GM12878 (cell line): Measurements from ENCODE around the gene CXCL17. TPM values are rescaled to one million over a fixed set of nuclear protein-coding genes. Genes with fewer than 3 reads are reported as not detected.

ENCODE experiments used
- RFX5 ChIP-seq: IDR thresholded peaks from 2 replicates; pipeline ENCODE4 v1.6.1; 2011; ENCODE audit warnings: low read depth, low read length, improper control_type of control experiment
- SMC3 ChIP-seq: IDR thresholded peaks from 2 replicates; pipeline ENCODE4 v1.6.1; 2011; ENCODE audit warnings: low read length, improper control_type of control experiment, borderline replicate concordance
- polyA plus RNA-seq, 11 experiments: library from polyadenylated mRNA; depleted of rRNA in 4 of 11; unstranded in 6 of 11; stranded (reverse) in 5 of 11; fragments of >200 nt; fragmentation: Nextera tagmentation in 4 of 11; fragmentation: Illumina TruSeq in 1 of 11; extraction: Ambion mirVana in 4 of 11; extraction: Trizol in 1 of 11; gene quantifications; 1 replicate in 1 of 11; 2 replicates in 10 of 11; pipeline versions ENCODE4 v1.2.1 to v1.2.3, GENCODE V29; 2011 to 2016; ENCODE audit warnings: inconsistent platforms in 2 of 11, missing spikeins in 2 of 11, low read depth in 1 of 11
- total RNA-seq, 4 experiments: library from RNA; depleted of rRNA in 3 of 4; stranded (reverse); fragments of >200 nt in 3 of 4; fragmentation: Illumina TruSeq in 1 of 4; extraction: Trizol in 1 of 4; gene quantifications; 2 replicates each; pipeline versions ENCODE4 v1.2.1 to v1.2.3, GENCODE V29; 2013 to 2021
- TF ChIP-seq, protein P1 (sequence below): fragments of 450-650 bp; formaldehyde crosslinking; IDR thresholded peaks from 2 replicates; pipeline ENCODE4 v1.4.0; 2020; ENCODE audit warnings: mild to moderate bottlenecking, moderate library complexity
- TF ChIP-seq, protein P2 (sequence below): IDR thresholded peaks from 2 replicates; pipeline ENCODE4 v1.6.1; 2012; ENCODE audit warnings: improper control_type of control experiment, low read depth, low read length; ENCODE audit not compliant: insufficient replicate concordance
- TF ChIP-seq, protein P3 (sequence below): fragments of 450-650 bp; IDR thresholded peaks from 2 replicates; pipeline ENCODE4 v1.6.1; 2017; ENCODE audit warnings: mild to moderate bottlenecking, moderate library complexity

The CXCL17 gene
- total and polyA plus RNA-seq, 10 of the 15 experiments (the other 5 are each of a cell fraction or from before 2014, with no cell fraction given): 0.13 to 0.24 (median 0.15) TPM; not detected in 7

DNA sequence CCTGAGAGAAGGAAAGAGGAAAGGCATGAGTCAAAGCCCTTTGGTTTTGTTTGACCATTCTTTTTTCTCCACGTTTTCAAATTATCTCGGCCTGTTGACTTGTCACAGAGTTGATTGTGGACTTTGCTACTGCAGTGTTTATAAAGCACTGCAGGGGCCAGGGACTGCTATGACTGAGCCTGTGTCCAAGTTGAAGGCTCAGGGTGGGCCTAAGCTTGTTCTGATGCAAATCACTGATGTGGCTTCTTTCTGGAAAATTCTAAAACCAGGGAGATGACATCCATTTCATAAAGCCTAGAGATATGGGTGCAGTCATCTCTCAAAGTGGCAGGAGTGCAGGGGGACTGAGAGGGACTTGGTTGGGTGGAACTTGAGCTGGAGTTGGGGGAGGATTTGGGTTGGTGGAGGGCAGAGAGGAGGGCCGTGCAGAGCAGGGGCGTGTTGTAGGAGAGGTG lies 1.2 kb upstream of the CXCL17 start (continued):
- TF ChIP-seq, protein P1, sequence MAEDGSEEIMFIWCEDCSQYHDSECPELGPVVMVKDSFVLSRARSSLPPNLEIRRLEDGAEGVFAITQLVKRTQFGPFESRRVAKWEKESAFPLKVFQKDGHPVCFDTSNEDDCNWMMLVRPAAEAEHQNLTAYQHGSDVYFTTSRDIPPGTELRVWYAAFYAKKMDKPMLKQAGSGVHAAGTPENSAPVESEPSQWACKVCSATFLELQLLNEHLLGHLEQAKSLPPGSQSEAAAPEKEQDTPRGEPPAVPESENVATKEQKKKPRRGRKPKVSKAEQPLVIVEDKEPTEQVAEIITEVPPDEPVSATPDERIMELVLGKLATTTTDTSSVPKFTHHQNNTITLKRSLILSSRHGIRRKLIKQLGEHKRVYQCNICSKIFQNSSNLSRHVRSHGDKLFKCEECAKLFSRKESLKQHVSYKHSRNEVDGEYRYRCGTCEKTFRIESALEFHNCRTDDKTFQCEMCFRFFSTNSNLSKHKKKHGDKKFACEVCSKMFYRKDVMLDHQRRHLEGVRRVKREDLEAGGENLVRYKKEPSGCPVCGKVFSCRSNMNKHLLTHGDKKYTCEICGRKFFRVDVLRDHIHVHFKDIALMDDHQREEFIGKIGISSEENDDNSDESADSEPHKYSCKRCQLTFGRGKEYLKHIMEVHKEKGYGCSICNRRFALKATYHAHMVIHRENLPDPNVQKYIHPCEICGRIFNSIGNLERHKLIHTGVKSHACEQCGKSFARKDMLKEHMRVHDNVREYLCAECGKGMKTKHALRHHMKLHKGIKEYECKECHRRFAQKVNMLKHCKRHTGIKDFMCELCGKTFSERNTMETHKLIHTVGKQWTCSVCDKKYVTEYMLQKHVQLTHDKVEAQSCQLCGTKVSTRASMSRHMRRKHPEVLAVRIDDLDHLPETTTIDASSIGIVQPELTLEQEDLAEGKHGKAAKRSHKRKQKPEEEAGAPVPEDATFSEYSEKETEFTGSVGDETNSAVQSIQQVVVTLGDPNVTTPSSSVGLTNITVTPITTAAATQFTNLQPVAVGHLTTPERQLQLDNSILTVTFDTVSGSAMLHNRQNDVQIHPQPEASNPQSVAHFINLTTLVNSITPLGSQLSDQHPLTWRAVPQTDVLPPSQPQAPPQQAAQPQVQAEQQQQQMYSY (CRISPR knock-in tag): no peak
- TF ChIP-seq, protein P2, sequence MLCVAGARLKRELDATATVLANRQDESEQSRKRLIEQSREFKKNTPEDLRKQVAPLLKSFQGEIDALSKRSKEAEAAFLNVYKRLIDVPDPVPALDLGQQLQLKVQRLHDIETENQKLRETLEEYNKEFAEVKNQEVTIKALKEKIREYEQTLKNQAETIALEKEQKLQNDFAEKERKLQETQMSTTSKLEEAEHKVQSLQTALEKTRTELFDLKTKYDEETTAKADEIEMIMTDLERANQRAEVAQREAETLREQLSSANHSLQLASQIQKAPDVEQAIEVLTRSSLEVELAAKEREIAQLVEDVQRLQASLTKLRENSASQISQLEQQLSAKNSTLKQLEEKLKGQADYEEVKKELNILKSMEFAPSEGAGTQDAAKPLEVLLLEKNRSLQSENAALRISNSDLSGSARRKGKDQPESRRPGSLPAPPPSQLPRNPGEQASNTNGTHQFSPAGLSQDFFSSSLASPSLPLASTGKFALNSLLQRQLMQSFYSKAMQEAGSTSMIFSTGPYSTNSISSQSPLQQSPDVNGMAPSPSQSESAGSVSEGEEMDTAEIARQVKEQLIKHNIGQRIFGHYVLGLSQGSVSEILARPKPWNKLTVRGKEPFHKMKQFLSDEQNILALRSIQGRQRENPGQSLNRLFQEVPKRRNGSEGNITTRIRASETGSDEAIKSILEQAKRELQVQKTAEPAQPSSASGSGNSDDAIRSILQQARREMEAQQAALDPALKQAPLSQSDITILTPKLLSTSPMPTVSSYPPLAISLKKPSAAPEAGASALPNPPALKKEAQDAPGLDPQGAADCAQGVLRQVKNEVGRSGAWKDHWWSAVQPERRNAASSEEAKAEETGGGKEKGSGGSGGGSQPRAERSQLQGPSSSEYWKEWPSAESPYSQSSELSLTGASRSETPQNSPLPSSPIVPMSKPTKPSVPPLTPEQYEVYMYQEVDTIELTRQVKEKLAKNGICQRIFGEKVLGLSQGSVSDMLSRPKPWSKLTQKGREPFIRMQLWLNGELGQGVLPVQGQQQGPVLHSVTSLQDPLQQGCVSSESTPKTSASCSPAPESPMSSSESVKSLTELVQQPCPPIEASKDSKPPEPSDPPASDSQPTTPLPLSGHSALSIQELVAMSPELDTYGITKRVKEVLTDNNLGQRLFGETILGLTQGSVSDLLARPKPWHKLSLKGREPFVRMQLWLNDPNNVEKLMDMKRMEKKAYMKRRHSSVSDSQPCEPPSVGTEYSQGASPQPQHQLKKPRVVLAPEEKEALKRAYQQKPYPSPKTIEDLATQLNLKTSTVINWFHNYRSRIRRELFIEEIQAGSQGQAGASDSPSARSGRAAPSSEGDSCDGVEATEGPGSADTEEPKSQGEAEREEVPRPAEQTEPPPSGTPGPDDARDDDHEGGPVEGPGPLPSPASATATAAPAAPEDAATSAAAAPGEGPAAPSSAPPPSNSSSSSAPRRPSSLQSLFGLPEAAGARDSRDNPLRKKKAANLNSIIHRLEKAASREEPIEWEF: no peak
- TF ChIP-seq, protein P3, sequence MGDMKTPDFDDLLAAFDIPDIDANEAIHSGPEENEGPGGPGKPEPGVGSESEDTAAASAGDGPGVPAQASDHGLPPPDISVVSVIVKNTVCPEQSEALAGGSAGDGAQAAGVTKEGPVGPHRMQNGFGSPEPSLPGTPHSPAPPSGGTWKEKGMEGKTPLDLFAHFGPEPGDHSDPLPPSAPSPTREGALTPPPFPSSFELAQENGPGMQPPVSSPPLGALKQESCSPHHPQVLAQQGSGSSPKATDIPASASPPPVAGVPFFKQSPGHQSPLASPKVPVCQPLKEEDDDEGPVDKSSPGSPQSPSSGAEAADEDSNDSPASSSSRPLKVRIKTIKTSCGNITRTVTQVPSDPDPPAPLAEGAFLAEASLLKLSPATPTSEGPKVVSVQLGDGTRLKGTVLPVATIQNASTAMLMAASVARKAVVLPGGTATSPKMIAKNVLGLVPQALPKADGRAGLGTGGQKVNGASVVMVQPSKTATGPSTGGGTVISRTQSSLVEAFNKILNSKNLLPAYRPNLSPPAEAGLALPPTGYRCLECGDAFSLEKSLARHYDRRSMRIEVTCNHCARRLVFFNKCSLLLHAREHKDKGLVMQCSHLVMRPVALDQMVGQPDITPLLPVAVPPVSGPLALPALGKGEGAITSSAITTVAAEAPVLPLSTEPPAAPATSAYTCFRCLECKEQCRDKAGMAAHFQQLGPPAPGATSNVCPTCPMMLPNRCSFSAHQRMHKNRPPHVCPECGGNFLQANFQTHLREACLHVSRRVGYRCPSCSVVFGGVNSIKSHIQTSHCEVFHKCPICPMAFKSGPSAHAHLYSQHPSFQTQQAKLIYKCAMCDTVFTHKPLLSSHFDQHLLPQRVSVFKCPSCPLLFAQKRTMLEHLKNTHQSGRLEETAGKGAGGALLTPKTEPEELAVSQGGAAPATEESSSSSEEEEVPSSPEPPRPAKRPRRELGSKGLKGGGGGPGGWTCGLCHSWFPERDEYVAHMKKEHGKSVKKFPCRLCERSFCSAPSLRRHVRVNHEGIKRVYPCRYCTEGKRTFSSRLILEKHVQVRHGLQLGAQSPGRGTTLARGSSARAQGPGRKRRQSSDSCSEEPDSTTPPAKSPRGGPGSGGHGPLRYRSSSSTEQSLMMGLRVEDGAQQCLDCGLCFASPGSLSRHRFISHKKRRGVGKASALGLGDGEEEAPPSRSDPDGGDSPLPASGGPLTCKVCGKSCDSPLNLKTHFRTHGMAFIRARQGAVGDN: no peak
- TF ChIP-seq SMC3 (no peak), RFX5 (no peak)
